HEK293T (cell line): ENCODE data around the gene ALOX5AP.

ENCODE experiments used
- CTCF ChIA-PET: fragments of 350-600 bp; formaldehyde crosslinking; extraction: SDS; loops from one replicate; lab custom pipeline; 2021; ENCODE audit warnings: antibody characterized with exemption, inconsistent platforms; lab: Yijun Ruan, JAX
- POLR2A ChIA-PET: fragments of 350-600 bp; formaldehyde crosslinking; extraction: SDS; loops from one replicate; lab custom pipeline; 2020; ENCODE audit warnings: antibody characterized with exemption, inconsistent platforms; lab: Yijun Ruan, JAX
- DNase-seq: peaks from one replicate; pipeline ENCODE4 v3.0.0; 2012; ENCODE audit warnings: mixed read lengths; ENCODE audit errors: extremely low spot score
- ARNT ChIP-seq: fragments of 450-650 bp; IDR thresholded peaks from 2 replicates; pipeline ENCODE4 v1.6.1; 2017; ENCODE audit warnings: mild to moderate bottlenecking
- BHLHE40 ChIP-seq: fragments of 450-650 bp; IDR thresholded peaks from 2 replicates; pipeline ENCODE4 v1.6.1; 2016; ENCODE audit warnings: mild to moderate bottlenecking, moderate library complexity, borderline replicate concordance
- CTBP1 ChIP-seq: fragments of 450-650 bp; IDR thresholded peaks from 2 replicates; pipeline ENCODE4 v1.6.1; 2016; ENCODE audit warnings: borderline replicate concordance
- ELF4 ChIP-seq: fragments of 450-650 bp; IDR thresholded peaks from 2 replicates; pipeline ENCODE4 v1.6.1; 2017; ENCODE audit warnings: antibody characterized with exemption
- FOXA1 ChIP-seq: fragments of 450-650 bp; IDR thresholded peaks from 2 replicates; pipeline ENCODE4 v1.6.1; 2016; ENCODE audit warnings: mild to moderate bottlenecking
- FOXK2 ChIP-seq: fragments of 450-650 bp; IDR thresholded peaks from 2 replicates; pipeline ENCODE4 v1.6.1; 2016; ENCODE audit warnings: mild to moderate bottlenecking
- FOXM1 ChIP-seq: fragments of 450-650 bp; IDR thresholded peaks from 2 replicates; pipeline ENCODE4 v1.6.1; 2017; ENCODE audit warnings: mild to moderate bottlenecking, borderline replicate concordance
- HDGF ChIP-seq: fragments of 450-650 bp; IDR thresholded peaks from 2 replicates; pipeline ENCODE4 v1.6.1; 2017; ENCODE audit warnings: antibody characterized with exemption, borderline replicate concordance
- L3MBTL2 ChIP-seq: fragments of 450-650 bp; conservative IDR thresholded peaks from 2 replicates; pipeline ENCODE4 v1.6.1; 2016; ENCODE audit warnings: mild to moderate bottlenecking
- LEF1 ChIP-seq: fragments of 450-650 bp; IDR thresholded peaks from 2 replicates; pipeline ENCODE4 v1.6.1; 2017; ENCODE audit warnings: mild to moderate bottlenecking, borderline replicate concordance
- NFRKB ChIP-seq: fragments of 450-650 bp; IDR thresholded peaks from 2 replicates; pipeline ENCODE4 v1.6.1; 2016; ENCODE audit warnings: mild to moderate bottlenecking, moderate library complexity
- SP1 ChIP-seq: fragments of 450-650 bp; IDR thresholded peaks from 2 replicates; pipeline ENCODE4 v1.6.1; 2017
- SUZ12 ChIP-seq: fragments of 450-650 bp; IDR thresholded peaks from 2 replicates; pipeline ENCODE4 v1.6.1; 2016; ENCODE audit warnings: mild to moderate bottlenecking
- TARDBP ChIP-seq: fragments of 450-650 bp; IDR thresholded peaks from 2 replicates; pipeline ENCODE4 v1.6.1; 2016
- ZNF384 ChIP-seq: fragments of 450-650 bp; IDR thresholded peaks from 2 replicates; pipeline ENCODE4 v1.6.1; 2016
- TF ChIP-seq, protein P1 (sequence below): fragments of 450-650 bp; IDR thresholded peaks from 2 replicates; pipeline ENCODE4 v1.6.1; 2016

Gene ALOX5AP

GRCh38 chr13:30739761-30740642 lies 4.7 kb downstream of the ALOX5AP start:
- TF ChIP-seq, protein P1, sequence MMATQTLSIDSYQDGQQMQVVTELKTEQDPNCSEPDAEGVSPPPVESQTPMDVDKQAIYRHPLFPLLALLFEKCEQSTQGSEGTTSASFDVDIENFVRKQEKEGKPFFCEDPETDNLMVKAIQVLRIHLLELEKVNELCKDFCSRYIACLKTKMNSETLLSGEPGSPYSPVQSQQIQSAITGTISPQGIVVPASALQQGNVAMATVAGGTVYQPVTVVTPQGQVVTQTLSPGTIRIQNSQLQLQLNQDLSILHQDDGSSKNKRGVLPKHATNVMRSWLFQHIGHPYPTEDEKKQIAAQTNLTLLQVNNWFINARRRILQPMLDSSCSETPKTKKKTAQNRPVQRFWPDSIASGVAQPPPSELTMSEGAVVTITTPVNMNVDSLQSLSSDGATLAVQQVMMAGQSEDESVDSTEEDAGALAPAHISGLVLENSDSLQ = no peak
- TF ChIP-seq TARDBP (no peak), BHLHE40 (no peak), FOXM1 (no peak), ZNF384 (no peak), LEF1 (no peak), ARNT (no peak), NFRKB (no peak), L3MBTL2 (no peak)
- no peak for DNase-seq
- CTCF ChIA-PET = no interaction called here
- POLR2A ChIA-PET = no interaction called here

GRCh38 chr13:30742901-30743300 lies 7.6 kb downstream of the ALOX5AP start:
- no peak for DNase-seq
- CTCF ChIA-PET = no interaction called here
- POLR2A ChIA-PET = no interaction called here

DNA sequence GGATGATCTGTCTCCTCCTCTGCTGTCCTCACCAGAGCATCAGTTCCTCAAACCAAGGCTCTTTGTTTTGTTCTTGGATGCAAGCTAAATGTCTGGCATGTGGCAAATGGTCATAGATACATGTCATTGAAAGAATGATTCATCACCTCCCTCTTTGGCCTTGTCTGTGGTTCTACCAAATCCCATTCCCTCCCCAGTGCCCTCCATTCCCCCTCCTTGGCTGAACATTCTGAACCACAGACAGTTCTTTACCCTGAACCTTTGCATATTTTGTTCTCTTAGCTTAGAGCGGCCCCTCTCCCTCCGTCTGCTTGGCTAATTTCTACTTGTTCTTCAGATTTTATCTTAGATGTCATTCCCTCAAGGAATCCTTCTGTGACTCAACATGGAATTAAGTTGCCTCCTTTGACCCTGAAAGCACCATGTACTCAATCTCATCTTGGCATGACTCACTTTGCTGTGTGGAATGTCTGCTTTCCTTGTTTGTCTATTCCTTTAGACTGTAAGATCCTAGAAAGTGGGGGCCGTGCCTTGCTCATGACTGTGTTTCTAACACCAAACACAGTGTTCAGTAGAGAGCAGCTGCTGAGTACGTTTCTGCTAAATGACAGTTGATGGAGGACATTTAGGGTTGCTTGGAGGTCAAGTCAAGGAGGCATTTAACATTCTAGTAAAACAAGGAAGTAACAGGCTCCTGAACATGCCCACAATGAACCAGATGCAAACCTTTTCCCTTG lies 8.1 kb downstream of the ALOX5AP start:
- ChIA-PET CTCF (no interaction called here), POLR2A (no interaction called here)
- DNase-seq = no peak
- TF ChIP-seq ZNF384 (no peak), NFRKB (no peak), FOXA1 (no peak), LEF1 (no peak), FOXK2 (no peak), HDGF (no peak), L3MBTL2 (no peak), ELF4 (no peak), ARNT (no peak), FOXM1 (no peak), SP1 (no peak), SUZ12 (no peak), BHLHE40 (no peak), CTBP1 (no peak), TARDBP (no peak)
- TF ChIP-seq, protein P1 = no peak

More at GRCh38 chr13:30742901-30743300, 7.6 kb downstream of the ALOX5AP start:
- TF ChIP-seq L3MBTL2 = no peak
- TF ChIP-seq ARNT = no peak
- TF ChIP-seq TARDBP = no peak
- TF ChIP-seq ELF4 = no peak
- TF ChIP-seq HDGF = no peak
- TF ChIP-seq, protein P1 = no peak
- TF ChIP-seq ZNF384 = no peak
- no peak for TF ChIP-seq SUZ12
- no peak for TF ChIP-seq CTBP1
- TF ChIP-seq FOXM1 = no peak
- TF ChIP-seq SP1 = no peak
- TF ChIP-seq NFRKB = no peak
- no peak for TF ChIP-seq FOXK2
- TF ChIP-seq FOXA1 = no peak
- no peak for TF ChIP-seq BHLHE40

GRCh38 chr13:30744056-30744680 lies 8.8 kb downstream of the ALOX5AP start:
- ChIA-PET CTCF (no interaction called here), POLR2A (no interaction called here)
- DNase-seq = no peak

More at GRCh38 chr13:30744056-30744680, 8.8 kb downstream of the ALOX5AP start:
- TF ChIP-seq SUZ12 (no peak), L3MBTL2 (no peak), NFRKB (no peak), ARNT (no peak), BHLHE40 (no peak), SP1 (no peak), HDGF (no peak), FOXA1 (no peak), LEF1 (no peak), TARDBP (no peak), ELF4 (no peak)
- TF ChIP-seq, protein P1 = no peak
